Endothelial cell of umbilical vein (primary cell): ENCODE data around the gene CBX4. TPM values are rescaled to one million over a fixed set of nuclear protein-coding genes. Genes with fewer than 3 reads are reported as not detected.

Experiments used
- BruUV-seq: library from RNA; stranded (reverse); fragments of 400-500 nt; replicated peaks from 2 replicates; lab custom pipeline; 2021; lab: Mats Ljungman, UMichigan
- CTCF ChIA-PET: fragments of 300-600, 350-600 bp; sonication (Branson Sonifier 250); formaldehyde crosslinking; loops from one replicate; lab custom pipeline; 2021; ENCODE audit warnings: antibody characterized with exemption, inconsistent platforms; lab: Charles Lee
- POLR2A ChIA-PET: fragments of 300-600, 350-600 bp; sonication (Branson Sonifier 250); formaldehyde crosslinking; loops from one replicate; lab custom pipeline; 2021; ENCODE audit warnings: antibody characterized with exemption, inconsistent platforms; lab: Charles Lee
- DNase-seq: peaks from one replicate; pipeline ENCODE4 v3.0.0-alpha.2; 2011; ENCODE audit warnings: low read depth, low spot score
- FAIRE-seq: peaks from 2 replicates; lab custom pipeline; 2011; peaks lifted over from hg19 to GRCh38; lab: Jason Lieb, UNC
- H2AFZ ChIP-seq: 2 replicates; pipeline ENCODE4 v1.6.0; 2012; ENCODE audit warnings: low read depth, low read length, control low read depth, inconsistent platforms
- H3K27ac ChIP-seq: 2 replicates; pipeline ENCODE4 v1.5.1; 2011; ENCODE audit warnings: low read depth, mild to moderate bottlenecking, control low read depth, low read length, moderate library complexity; ENCODE audit not compliant: insufficient read depth
- H3K27me3 ChIP-seq, 2 experiments: 2 replicates each; pipeline versions ENCODE4 v1.6.0 to v1.6.1; 2011; ENCODE audit warnings: low read length in 2 of 2, mixed read lengths in 1 of 2; ENCODE audit not compliant: control insufficient read depth in 2 of 2, insufficient read depth in 2 of 2
- H3K36me3 ChIP-seq, 2 experiments: 2 replicates in 1 of 2; 3 replicates in 1 of 2; pipeline ENCODE4 v1.5.1; 2011; ENCODE audit warnings: low read length in 2 of 2, mild to moderate bottlenecking in 1 of 2, moderate library complexity in 1 of 2; ENCODE audit not compliant: control insufficient read depth in 2 of 2, insufficient read depth in 2 of 2; ENCODE audit errors: extremely low read depth in 1 of 2
- H3K4me1 ChIP-seq: 3 replicates; pipeline ENCODE4 v1.5.1; 2011; ENCODE audit warnings: mild to moderate bottlenecking, low read length; ENCODE audit not compliant: control insufficient read depth, insufficient read depth; ENCODE audit errors: extremely low read depth
- H3K4me2 ChIP-seq: 2 replicates; pipeline ENCODE4 v1.6.1; 2011; ENCODE audit warnings: low read length, control low read depth, mixed read lengths; ENCODE audit not compliant: insufficient read depth
- H3K4me3 ChIP-seq, 3 experiments: fragments of 200-600 bp in 1 of 3; sonication (generic), shearing (Covaris generic) in 1 of 3; replicated peaks in 1 of 3; 2 replicates each; pipeline ENCODE4 v1.5.1; 2011 to 2016; ENCODE audit warnings: control low read depth in 3 of 3, low read length in 3 of 3, mild to moderate bottlenecking in 2 of 3, inconsistent platforms in 1 of 3, low read depth in 1 of 3, moderate library complexity in 1 of 3; ENCODE audit not compliant: insufficient read depth in 1 of 3
- H3K79me2 ChIP-seq: 2 replicates; pipeline ENCODE4 v1.6.0; 2012; ENCODE audit warnings: low read length, inconsistent platforms; ENCODE audit not compliant: control insufficient read depth, insufficient read depth
- H3K9ac ChIP-seq: replicated peaks from 2 replicates; pipeline ENCODE3; 2011; ENCODE audit warnings: low read length, control low read depth; ENCODE audit not compliant: insufficient read depth; ENCODE audit errors: extremely low read depth
- H3K9me1 ChIP-seq: replicated peaks from 3 replicates; pipeline ENCODE4 v1.6.0; 2011; ENCODE audit warnings: mild to moderate bottlenecking, low read length; ENCODE audit not compliant: control insufficient read depth, insufficient read depth; ENCODE audit errors: extremely low read depth
- H3K9me3 ChIP-seq: replicated peaks from 2 replicates; pipeline ENCODE4 v1.5.1; 2012; ENCODE audit warnings: low read length, inconsistent platforms; ENCODE audit not compliant: control insufficient read depth, insufficient read depth
- H4K20me1 ChIP-seq: replicated peaks from 2 replicates; pipeline ENCODE3; 2011; ENCODE audit warnings: mild to moderate bottlenecking, low read length; ENCODE audit not compliant: control insufficient read depth, insufficient read depth; ENCODE audit errors: extremely low read depth
- CTCF ChIP-seq, 2 donors: IDR thresholded peaks; 1 replicate in 1 of 2; 2 replicates in 1 of 2; pipeline ENCODE4 v1.5.1; 2011; ENCODE audit warnings: low read length in 2 of 2, mild to moderate bottlenecking in 2 of 2, moderate library complexity in 2 of 2, control low read depth in 1 of 2, inconsistent platforms in 1 of 2, low read depth in 1 of 2; ENCODE audit not compliant: insufficient read depth in 1 of 2; ENCODE audit errors: extremely low read depth in 1 of 2
- EZH2 ChIP-seq: IDR thresholded peaks from 2 replicates; pipeline ENCODE4 v1.6.1; 2012; ENCODE audit warnings: borderline replicate concordance, low read depth, mild to moderate bottlenecking, moderate library complexity, low read length, inconsistent platforms; ENCODE audit not compliant: severe bottlenecking
- FOS ChIP-seq: IDR thresholded peaks from 2 replicates; pipeline ENCODE4 v1.6.1; 2011; ENCODE audit warnings: mild to moderate bottlenecking, low read length, moderate library complexity, borderline replicate concordance; ENCODE audit not compliant: insufficient read depth
- GATA2 ChIP-seq: IDR thresholded peaks from 2 replicates; pipeline ENCODE4 v1.7.0; 2011; ENCODE audit warnings: low read depth, mild to moderate bottlenecking, moderate library complexity, mixed read lengths, low read length; ENCODE audit not compliant: insufficient read length, insufficient read depth
- JUN ChIP-seq: IDR thresholded peaks from 2 replicates; pipeline ENCODE4 v1.6.1; 2011; ENCODE audit warnings: borderline replicate concordance, low read depth; ENCODE audit not compliant: insufficient read length, insufficient read depth
- MAX ChIP-seq: IDR thresholded peaks from 2 replicates; pipeline ENCODE4 v1.6.1; 2011; ENCODE audit not compliant: insufficient read depth, insufficient read length
- MYC ChIP-seq: IDR thresholded peaks from one replicate; pipeline ENCODE4 v1.6.1; 2011; ENCODE audit warnings: mild to moderate bottlenecking, low read depth, low read length
- POLR2A ChIP-seq: IDR thresholded peaks from 2 replicates; pipeline ENCODE4 v1.6.1; 2012; ENCODE audit warnings: low read depth, mild to moderate bottlenecking, control low read depth, low read length
- POLR2AphosphoS5 ChIP-seq: IDR thresholded peaks from 2 replicates; pipeline ENCODE4 v1.6.1; 2012; ENCODE audit warnings: low read depth, mild to moderate bottlenecking, control low read depth, low read length, moderate library complexity; ENCODE audit not compliant: insufficient read depth
- dilution Hi-C: fragments of 300-500 bp; cut with MboI; formaldehyde crosslinking; loops from one replicate; pipeline ENCODE4 v1.15.0; 2019; ENCODE audit warnings: low sequenced_read_pairs; ENCODE audit not compliant: extremely low pct_ligation_motif_present
- intact Hi-C: fragments of 100-400 bp; cut with micrococcal nuclease; formaldehyde crosslinking; loops from one replicate; pipeline ENCODE4 v1.10.0; 2022
- polyA plus RNA-seq, 4 experiments: library from polyadenylated mRNA; depleted of rRNA in 3 of 4; stranded (reverse) in 3 of 4; unstranded in 1 of 4; fragments of >200 nt; gene quantifications; 2 replicates each; pipeline versions ENCODE4 v1.2.1 to v1.2.3, GENCODE V29; 2011 to 2012; ENCODE audit warnings: missing spikeins in 1 of 4
- total RNA-seq: library from RNA; stranded (reverse); gene quantifications from 2 replicates; pipeline ENCODE4 v1.2.3, GENCODE V29; 2021

The CBX4 gene
- total and polyA plus RNA-seq, 2 donors (not counting 3 experiments of a cell fraction or from before 2014, with no cell fraction given): 7.0 to 12.3 TPM

GRCh38 chr17:79837888-79838521 is 1.2 kb downstream of the CBX4 start:
- dilution Hi-C loops: no loop called here
- peaks cover 7% of the 10 kb centered on the region for H3K4me1 ChIP-seq
- DNase-seq (no peak), FAIRE-seq (no peak)
- H4K20me1 ChIP-seq: no peaks in the 10 kb centered on the region
- peak overlapping the region; percentile 60 for H3K9ac ChIP-seq
- POLR2A ChIA-PET: no interaction called here
- BruUV-seq: TSS peak; percentile 7
- peaks cover 27 to 33% of the 10 kb centered on the region in 2 experiments for H3K27me3 ChIP-seq
- no peaks in the 10 kb centered on the region for H3K9me1 ChIP-seq
- H3K79me2 ChIP-seq: no peaks in the 10 kb centered on the region
- peak overlapping the region; percentile 76 for H2AFZ ChIP-seq
- no peak overlapping the region for H3K27ac ChIP-seq
- TF ChIP-seq EZH2 (no peak), JUN (no peak), POLR2AphosphoS5 (no peak), POLR2A (no peak), FOS (no peak), MYC (no peak), MAX (no peak), GATA2 (no peak), CTCF (IDR thresholded peaks at IDR 0.05; ENCODE audit: extremely low read depth in 1 of 2, insufficient read depth in 1 of 2, low read depth in 1 of 2, low read length in 2 of 2) (no peak)
- peaks cover 0 to 3% of the 10 kb centered on the region in 2 experiments for H3K36me3 ChIP-seq
- intact Hi-C loops: loop anchor here (2.0 kb wide), 3 partner anchors 27 to 91 kb away; partner anchors contain the start of gene CBX8
- H3K4me2 ChIP-seq: peak overlapping the region; percentile 83
- peak overlapping the region; percentile 71 to 89 (median 89) for H3K4me3 ChIP-seq
- CTCF ChIA-PET: interaction anchor here (1.5 to 2.2 kb wide), 3 partner anchors 48 to 97 kb away, joined by 6 to 15 read pairs (median 12); no protein-coding TSS in a partner anchor
- H3K9me3 ChIP-seq: no peaks in the 10 kb centered on the region
